GM06990 (cell line): Measurements from ENCODE around the gene PCDH7.

Source experiments
- DNase-seq: peaks from one replicate; pipeline ENCODE4 v3.0.0-alpha.2; 2011; ENCODE audit not compliant: insufficient read length; ENCODE audit errors: extremely low read depth
- H3K27me3 ChIP-seq: replicated peaks from 2 replicates; pipeline ENCODE4 v1.6.0; 2011; ENCODE audit warnings: low read length; ENCODE audit not compliant: control insufficient read depth, insufficient read depth
- H3K36me3 ChIP-seq: 2 replicates; pipeline ENCODE4 v1.5.1; 2011; ENCODE audit warnings: low read length; ENCODE audit not compliant: control insufficient read depth, insufficient read depth
- H3K4me3 ChIP-seq: replicated peaks from 2 replicates; pipeline ENCODE4 v1.5.1; 2011; ENCODE audit warnings: low read depth, mild to moderate bottlenecking, control low read depth, low read length
- CTCF ChIP-seq: IDR thresholded peaks from 2 replicates; pipeline ENCODE4 v1.5.1; 2011; ENCODE audit warnings: low read length, control low read depth, mild to moderate bottlenecking, inconsistent platforms; ENCODE audit not compliant: insufficient read depth, poor library complexity, severe bottlenecking

PCDH7 gene

GRCh38 chr4:30767147-30767845 is 47.1 kb downstream of the PCDH7 start:
- H3K4me3 ChIP-seq, result no peak overlapping the region
- no peak for DNase-seq
- no peaks in the 10 kb centered on the region for H3K27me3 ChIP-seq

GRCh38 chr4:30768277-30768676 is 48.1 kb downstream of the PCDH7 start:
- DNase-seq, result no peak
- Histone ChIP-seq H3K36me3 (no peaks in the 10 kb centered on the region), H3K4me3 (no peak overlapping the region), H3K27me3 (no peaks in the 10 kb centered on the region)
- TF ChIP-seq CTCF, result no peak

More at GRCh38 chr4:30767147-30767845, 47.1 kb downstream of the PCDH7 start:
- H3K36me3 ChIP-seq, result no peaks in the 10 kb centered on the region
- no peak for TF ChIP-seq CTCF

- no peaks in the 10 kb centered on the region for H3K36me3 ChIP-seq
- TF ChIP-seq CTCF, result no peak
- H3K4me3 ChIP-seq, result no peak overlapping the region
- no peak for DNase-seq
- H3K27me3 ChIP-seq, result no peaks in the 10 kb centered on the region
Observed at GRCh38 chr4:30769093-30769492, 48.9 kb downstream of the PCDH7 start.

- Histone ChIP-seq H3K27me3 (no peaks in the 10 kb centered on the region), H3K36me3 (no peaks in the 10 kb centered on the region), H3K4me3 (no peak overlapping the region)
- TF ChIP-seq CTCF, result no peak
- no peak for DNase-seq
Observed at GRCh38 chr4:30770049-30770549, 49.9 kb downstream of the PCDH7 start.

- H3K27me3 ChIP-seq, result no peaks in the 10 kb centered on the region
- no peaks in the 10 kb centered on the region for H3K36me3 ChIP-seq
- DNase-seq, result no peak
- no peak overlapping the region for H3K4me3 ChIP-seq
- no peak for TF ChIP-seq CTCF
Observed at GRCh38 chr4:30770812-30771211, 50.6 kb downstream of the PCDH7 start.

GRCh38 chr4:30776451-30776850 is 56.3 kb downstream of the PCDH7 start:
- H3K36me3 ChIP-seq, result no peaks in the 10 kb centered on the region

More at GRCh38 chr4:30776451-30776850, 56.3 kb downstream of the PCDH7 start:
- TF ChIP-seq CTCF, result no peak
- Histone ChIP-seq H3K4me3 (no peak overlapping the region), H3K27me3 (no peaks in the 10 kb centered on the region)
- DNase-seq, result no peak
